Activated CD4-positive, CD25-positive, alpha-beta regulatory T cell (primary cell): ENCODE results near the gene BAZ2B.

ENCODE experiments used
- DNase-seq, 4 experiments: peaks; one replicate each; lab custom pipeline; 2025; lab: John Stamatoyannopoulos, UW

Gene BAZ2B

DNA sequence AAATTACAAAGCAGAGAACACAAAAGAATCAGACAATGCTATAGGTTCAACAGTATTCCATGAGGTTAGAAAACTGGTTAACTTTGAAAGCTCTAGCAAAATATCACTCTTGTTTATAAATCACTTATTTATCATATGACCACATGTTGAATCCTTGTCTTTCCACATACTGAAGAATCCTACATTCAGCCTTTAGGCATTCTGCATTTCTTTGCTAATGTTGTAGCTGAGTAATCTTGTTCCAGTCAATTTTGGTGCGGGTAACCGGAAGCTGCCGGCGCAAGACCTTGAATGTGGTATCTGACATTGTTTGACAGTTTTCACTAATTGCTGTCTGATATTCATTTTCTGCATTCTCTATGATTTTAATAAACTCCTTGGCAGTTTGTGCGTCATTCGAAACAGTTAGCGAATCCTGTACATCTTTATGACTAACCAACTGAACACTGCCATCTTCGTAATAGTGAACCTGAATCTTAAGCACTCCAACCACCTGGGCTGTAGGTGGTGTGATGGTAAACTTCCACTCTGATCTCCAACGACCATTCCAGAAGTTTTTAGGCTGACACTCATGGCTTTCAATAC lies 154.1 kb downstream of the BAZ2B start:
- DNase-seq = no peak

DNA sequence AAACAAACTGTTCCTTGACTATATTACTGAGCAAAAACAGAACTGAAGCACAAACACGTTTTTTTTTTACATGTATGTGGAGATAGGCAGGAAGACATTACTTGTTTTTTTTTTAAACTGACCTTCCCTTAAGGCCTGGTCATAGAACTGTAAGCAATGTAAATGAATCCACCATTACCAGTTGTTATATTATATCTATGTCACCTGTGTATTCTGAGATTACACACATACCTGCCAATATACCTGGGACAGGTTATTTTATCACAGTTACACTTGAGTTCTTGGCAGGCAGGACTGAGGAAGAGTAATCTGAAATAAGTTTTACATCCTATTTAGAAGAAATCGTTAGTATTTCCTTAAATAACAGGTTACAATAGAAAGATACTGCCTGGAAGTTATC lies 155.3 kb downstream of the BAZ2B start:
- DNase-seq = no peak

DNA sequence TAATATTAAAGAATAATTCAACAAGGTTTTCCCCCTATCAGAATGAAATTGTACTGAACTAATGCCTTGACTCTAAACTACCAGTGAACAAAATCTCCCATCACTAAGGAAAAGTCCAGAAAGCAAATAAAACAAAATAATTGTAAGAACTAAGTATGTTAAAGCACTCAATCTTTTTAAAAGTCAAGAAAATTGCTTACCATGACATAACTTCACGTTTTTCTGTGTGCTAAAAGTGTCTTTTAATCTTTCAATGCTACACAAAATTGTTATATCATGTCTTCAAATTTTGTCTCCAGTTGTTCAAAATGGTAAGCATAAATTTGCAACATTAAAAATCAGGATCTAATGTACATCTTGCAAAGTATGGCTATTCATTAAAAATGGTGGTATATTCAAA lies 156.1 kb downstream of the BAZ2B start:
- no peak for DNase-seq

DNA sequence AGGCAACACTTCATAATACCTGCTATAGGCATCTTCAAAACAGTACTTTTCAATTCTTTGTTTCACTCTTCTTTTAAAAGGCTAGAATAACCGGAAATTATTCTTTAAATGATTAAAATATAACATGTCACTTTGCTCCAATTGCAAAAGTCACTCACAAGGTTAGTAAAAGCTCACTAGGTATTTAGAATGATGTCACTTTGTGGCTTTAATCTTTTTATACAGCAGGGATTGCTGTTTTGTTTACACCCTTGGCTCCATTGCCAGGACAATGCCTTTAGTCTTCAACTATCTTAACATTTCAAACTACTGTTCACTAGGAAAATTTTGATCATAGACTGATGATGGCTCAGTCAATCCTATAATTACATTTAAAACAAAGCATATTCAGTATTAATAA lies 157.1 kb downstream of the BAZ2B start:
- DNase-seq = no peak

DNA sequence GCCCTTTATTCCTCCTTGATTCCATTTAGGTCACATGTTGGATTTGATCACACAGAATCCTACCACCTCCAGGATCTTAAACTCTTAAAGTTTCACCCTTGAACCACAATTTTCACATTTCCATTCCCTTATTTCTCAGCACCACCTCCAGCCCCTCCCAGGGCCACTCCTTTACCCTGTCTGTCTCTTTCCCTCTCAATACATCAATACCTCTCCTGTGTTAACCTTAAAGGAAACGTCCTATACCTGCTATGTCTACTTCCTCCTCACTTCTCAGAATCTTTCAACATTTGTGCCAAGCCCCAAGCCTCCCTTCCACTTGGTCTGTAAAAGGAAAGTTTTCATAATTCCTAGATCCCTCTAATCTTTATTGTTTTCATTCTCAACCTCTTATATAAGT lies 158.8 kb downstream of the BAZ2B start:
- DNase-seq = no peak

DNA sequence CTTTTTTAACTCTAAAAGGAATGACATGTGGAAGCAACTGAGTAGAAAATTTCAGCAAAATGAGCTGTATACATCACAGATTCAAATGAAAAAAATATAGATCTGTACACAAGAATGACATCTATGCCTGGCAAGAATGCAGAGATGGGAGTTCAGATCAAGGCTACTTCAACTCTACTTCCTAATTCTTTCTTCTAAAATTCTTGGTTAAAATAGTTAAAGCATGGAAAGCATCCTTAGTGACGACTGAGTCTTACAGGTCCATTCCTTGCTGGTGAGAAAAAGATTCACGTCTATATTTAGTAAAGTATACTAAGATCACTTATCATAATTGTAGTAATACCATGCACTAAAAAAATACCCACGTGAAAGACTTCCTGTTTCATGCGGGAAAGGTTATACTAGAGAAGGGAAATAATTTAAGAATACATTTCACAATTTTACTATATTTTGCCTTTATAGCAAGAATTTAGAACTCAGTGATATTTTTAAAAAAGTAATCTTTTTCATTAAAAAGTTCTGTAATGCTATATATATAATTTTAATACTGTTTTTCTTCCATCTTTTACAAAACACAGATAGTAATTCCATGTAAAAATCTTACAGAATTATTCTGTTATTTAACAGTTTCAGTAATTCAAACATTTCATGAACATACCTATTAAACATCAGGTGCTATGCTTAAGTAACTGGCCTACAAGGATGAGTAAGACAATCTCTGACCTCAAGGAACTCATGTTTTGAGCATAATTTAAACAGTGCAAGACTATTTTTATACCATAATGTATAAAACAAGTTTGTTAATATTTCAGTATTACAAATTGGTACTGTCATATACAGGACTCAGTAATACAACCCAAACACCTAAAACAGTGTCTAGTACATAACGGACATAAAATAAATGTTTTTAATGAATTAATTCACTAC lies 159.6 kb downstream of the BAZ2B start:
- DNase-seq = no peak

DNA sequence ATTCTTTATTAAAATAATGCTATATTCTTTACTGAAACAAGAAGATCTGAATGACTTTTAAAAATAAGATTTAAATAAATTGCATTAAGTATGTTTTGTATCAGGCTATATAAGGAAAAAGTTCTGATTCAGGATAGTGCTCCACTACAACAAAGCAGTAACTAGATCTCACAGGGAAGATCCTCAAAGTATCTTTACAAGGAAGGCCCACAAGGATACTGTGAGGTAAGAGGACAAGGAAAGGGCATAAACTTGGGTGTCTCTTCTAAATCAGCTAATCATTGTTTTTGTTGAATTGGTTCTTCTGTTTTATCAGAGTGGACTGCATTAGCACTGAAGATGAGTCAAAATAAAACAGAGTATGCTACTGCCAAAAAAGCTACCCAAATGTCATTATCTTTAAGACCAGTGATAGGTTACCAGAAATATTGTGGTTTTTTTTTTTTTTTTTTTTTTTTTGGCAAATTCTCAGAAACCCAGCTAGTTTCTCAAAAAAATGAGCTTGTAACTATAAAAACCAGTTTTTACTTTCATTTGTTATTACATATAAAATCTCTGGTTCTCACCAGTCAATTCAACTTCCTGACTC lies 160.9 kb downstream of the BAZ2B start:
- DNase-seq = no peak

DNA sequence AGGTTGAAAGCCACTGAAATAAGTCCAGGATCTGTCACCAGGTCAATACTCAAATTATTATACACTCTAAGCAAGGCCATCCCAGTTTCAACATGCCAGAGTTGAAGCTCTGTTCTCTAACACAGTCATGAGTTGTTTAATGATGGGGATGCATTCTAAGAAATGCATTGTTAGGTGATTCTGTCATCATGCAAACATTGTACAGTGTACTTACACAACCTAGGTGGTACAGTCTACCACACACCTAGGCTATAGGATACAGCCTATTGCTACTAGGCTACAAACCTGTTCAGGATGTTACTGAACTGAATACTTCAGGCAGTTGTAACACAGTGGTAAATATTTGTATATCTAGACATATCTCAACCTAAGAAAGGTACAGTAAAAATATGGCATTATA lies 162.2 kb downstream of the BAZ2B start:
- DNase-seq = no peak

DNA sequence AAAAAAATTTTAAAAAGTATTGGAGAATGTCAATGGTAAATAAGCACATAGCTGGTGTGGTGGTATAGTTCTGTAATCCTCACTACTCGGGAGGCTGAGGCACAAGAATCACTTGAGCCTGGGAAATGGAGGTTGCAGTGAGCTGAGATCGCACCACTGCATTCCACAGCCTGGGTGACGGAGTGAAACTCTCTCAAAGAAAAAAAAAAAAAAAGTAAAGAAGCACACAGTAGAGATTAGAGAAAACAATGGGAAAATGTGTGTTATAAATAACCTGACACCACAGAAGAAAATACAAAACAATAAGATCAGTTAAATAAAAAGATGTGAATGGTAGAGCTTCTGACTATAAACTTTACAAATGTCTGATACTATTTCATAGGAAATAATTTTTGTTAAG lies 166.2 kb downstream of the BAZ2B start:
- no peak for DNase-seq

DNA sequence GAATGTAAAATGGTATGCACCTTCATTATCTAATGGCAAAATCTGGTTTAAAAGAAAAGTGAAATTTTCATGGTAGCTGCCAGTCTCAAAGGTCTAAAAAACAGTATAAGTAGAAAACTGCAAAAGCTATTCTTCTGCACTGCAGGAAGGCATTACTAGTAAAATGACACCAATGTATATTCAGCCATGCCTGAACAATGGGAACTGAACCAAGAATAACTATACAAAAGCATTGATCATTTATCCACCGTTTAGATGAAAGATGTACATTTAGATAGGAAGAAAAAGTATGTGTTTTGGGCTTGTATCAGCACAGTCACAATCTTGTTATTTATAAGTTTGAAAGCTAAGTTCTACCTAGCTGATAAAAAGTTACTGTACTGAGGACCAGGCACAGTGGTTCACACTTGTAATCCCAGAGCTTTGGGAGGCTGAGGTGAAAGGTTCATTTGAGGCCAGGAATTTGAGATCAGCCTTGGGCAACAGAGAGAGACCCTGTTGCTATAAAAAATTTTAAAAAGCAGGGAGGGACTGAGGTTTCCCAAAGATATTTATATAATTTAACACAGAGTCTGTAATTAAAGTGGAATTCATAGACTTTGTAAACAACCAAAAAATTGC lies 166.7 kb downstream of the BAZ2B start:
- DNase-seq = no peak

DNA sequence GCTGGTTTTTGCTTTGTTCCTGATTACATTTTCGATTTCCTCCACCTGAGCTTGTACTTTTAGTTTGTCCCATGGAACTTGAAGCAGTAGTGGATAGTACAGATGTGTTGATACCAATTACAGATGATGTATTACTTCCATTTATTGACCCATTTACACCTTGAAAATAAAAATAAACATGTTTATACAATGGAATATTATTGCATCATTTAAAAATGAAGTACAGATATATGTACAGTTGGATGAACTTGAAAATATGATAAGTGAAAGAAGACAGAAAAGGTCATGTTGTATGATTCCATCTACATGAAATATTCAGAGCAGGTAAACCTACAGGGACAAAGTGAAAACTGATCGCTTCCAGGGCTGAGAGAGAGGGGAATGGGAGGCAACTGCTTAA lies 169.5 kb downstream of the BAZ2B start:
- DNase-seq = no peak

DNA sequence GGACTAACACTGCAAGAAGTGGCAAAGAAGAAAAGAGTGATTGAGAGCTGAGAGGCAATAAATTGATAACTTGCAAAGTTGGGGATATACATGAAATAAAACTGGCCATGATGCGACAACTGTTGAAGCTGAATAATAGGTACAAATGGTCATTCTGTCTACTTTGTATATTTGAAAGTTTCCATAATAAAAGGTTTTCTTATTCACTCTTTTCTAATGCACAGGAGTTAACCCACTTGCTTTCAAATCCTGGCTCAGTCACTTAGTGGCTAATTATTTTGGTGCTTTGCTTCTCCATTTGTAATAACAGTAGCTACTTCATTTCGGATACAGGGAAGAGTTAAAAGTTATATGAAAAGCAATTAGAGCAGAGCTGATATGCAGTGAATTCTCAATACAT lies 170.1 kb downstream of the BAZ2B start:
- DNase-seq = no peak

DNA sequence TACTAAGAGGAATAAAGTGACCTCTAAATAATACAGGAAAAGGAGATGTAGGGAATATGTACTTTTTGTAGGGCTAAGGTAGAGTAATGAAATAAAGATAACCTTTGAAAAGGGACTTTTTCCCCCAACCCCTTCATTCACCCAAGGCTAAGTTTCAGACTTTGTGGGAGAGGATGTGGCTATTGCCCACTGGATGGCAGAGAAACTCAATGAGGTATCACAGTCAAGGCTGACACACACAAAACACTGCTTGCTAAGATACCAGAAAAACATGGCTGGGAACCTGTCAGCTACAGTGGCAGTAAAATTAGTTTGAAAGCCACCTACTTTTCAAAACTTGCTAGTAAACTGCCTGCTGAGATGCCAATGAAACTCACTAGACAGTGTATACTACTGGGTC lies 171.0 kb downstream of the BAZ2B start:
- DNase-seq = no peak

DNA sequence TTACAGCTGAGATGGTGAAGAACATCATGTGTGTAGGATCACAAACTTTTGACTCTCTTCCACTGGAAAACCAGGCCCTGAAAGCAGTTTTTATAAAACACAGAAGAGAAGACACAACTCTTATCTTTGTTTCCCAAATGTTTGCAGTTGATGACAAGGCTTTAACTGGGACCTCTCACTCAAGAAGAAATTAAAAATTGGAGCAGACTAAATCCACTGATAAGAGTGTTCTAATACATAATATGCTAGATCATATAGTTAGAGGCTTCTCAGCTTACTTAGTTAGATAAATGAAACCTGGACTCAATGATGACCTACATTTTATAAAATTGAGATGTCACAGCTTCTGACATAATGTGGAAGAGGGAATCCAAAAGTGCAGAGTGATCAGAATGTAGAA lies 171.6 kb downstream of the BAZ2B start:
- DNase-seq = no peak

DNA sequence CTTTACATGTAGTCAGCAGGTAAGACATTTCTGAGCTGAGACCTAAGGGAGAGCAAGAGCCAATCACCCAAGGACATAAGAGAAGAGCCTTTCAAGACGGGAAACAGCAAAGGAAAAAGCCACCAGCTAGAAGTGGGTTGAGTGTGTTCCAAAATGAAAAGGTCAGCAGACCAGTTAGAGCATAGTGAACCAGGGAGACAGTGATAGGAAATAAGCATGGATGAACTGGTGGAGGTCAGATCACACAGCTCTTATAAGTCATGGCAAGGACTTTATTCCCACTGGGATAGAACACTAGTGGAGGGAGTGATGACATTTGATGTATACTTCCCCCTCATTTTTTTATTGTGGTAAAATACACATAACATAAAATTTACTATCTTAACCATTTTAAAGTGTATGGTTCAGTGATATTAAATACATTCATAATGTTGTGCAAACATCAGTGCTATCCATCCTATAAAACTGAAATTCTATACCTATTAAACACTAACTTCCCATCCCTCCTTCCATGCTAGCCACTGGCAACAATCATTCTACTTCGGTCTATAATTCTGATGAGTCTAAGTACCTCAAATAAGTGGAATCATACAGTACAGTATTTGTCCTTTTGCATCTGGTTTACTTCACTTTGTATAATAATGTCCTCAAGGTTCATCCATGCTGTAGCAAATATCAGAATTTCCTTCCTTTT lies 174.0 kb downstream of the BAZ2B start:
- no peak for DNase-seq

DNA sequence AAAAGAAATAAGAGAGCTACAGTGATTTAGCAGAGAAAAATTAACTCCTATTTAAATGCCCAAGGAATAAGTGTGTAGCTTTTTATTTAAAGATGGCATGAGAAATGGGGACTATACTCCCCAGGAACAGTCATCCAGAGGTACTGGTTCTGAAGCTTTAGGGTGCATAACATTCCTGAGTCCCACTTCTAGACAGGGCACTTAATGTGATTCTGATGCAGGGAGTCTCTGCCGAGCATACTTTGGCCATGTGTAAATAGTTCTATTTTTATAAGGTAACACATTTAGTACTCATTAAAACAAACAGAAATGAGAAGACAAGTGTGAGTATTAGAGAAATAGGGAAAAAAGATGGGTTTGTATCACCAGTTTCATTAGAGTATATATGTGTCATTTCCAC lies 175.2 kb downstream of the BAZ2B start:
- DNase-seq = no peak

DNA sequence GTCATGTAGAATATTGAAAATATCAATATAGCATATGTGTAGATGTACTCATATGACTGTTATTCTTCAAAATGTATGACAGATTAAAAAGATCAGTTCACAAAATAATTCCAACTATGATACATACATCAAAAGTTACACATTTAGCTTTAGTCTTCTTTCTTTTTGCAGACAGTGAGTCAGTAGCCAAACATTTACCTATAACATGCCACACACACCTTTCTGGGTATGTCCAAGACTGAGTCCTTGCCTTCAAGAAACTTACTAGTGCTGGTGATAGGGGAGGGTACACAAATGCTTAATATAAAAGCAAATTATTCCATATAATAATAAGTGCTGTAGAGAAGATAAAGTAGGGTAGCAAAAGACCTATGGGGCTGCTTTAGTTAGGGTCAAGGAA lies 176.9 kb downstream of the BAZ2B start:
- DNase-seq = no peak

DNA sequence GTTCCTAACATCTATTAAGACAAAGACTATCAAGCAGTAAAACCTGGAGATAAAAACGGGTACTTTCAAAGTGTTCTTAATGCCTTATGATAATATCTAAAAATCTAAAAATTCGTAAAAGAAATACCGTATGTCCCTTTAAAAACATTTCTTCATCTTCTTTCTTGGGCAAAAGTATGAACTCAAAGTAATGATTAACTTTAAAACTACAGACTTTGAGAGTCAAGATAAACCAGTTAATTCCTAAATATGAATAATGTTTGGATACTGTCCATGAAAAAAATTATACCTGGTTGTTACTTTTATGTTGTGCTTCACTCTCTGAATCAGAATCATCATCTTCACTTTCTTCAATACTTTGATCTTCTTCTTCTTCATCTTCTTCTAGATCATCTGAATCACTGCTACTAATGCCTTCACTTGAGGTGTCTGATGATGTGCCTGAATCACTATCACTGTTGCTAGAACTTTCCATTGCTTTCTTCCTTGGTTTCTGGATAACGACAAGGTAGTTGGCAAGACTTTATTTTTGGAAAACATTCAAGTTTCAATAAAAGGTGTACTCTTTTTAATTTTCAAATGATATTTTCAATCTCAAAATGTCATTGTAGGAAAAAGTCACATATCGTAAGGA lies 177.5 kb downstream of the BAZ2B start:
- DNase-seq = no peak

DNA sequence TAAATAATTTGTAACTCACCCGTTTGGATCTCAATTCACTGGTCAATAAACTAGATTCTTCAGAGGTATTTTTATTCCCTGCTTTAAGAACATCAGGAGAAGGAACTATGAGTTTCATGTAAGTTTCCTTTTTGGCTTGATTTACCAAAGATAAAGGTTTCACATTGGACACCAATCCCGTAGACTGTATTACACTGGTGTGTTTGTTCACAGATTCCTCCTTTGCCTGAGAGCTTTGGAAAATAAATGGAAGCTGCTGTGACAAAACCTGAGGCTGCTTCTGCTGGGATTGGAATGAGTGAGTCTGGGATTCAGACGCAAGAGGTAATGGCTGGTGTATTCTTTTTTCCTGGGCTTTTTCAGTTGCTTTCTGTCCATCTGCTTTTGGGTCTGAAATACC lies 178.1 kb downstream of the BAZ2B start:
- DNase-seq = no peak

DNA sequence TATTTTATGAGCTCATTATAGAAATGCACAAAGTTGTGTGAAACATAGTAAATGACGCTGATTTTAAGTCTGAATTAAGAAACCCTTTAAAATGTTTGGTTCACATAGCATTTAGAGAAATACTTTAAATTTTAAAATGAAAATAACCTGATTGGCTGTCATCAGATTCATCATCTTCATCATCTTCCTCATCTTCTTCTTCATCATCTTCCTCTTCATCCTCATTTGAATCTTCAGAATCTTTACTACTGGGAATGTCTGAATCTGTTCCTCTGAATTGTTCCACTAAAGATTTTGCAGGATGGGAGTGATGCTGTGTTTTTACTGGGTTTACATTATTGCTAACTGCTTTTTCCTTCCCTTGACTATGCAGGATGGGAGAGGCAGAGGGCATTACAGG lies 183.7 kb downstream of the BAZ2B start:
- no peak for DNase-seq

DNA sequence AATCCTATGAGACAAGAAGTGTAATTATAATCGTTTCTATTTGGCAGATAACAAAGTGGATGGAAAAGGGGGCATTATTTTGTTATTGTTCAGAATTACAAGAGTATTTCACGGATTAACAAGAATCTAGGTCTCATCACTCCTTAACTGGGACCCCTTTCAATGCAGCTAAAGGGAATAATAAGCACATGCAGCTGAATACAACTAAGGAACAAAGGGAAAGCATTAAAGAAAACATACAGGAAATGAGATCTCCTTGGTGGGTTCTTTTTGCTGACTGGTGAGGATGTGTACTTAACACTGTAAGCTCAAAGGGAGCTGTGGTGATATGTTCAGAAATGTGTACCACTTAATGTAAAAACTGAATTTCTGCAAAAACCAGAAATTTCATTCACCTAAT lies 189.3 kb downstream of the BAZ2B start:
- DNase-seq = no peak

DNA sequence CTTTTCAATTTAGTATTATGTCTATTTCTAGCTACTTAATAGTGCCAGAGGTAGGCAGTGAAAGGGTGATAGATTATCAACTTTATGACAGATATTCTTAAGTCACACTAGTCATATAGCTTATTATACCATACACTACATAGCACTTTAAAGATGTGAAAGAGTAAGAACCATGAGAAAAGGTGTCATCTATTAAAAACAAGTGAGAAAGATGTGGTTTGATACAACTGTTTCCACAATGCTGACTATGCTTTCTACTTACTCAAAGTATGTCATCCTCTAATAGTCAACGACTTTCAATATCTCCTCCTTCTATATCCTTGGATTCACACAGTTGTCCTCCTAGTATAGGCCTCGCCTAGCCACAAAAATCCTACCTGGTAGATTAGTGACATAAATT lies 196.9 kb downstream of the BAZ2B start:
- no peak for DNase-seq
